Nucleus accumbens (tissue), 56 donors: ENCODE data around the gene MUC20.
"Not testable (repeated sequence)": the region's sequence is repeated elsewhere in the genome, so short reads cannot be mapped to it uniquely, and the experiment has no call there.

ENCODE experiments used
- DNase-seq, 56 donors: peaks; one replicate each; lab custom pipeline; 2025; lab: John Stamatoyannopoulos, UW

The MUC20 gene, protein sequence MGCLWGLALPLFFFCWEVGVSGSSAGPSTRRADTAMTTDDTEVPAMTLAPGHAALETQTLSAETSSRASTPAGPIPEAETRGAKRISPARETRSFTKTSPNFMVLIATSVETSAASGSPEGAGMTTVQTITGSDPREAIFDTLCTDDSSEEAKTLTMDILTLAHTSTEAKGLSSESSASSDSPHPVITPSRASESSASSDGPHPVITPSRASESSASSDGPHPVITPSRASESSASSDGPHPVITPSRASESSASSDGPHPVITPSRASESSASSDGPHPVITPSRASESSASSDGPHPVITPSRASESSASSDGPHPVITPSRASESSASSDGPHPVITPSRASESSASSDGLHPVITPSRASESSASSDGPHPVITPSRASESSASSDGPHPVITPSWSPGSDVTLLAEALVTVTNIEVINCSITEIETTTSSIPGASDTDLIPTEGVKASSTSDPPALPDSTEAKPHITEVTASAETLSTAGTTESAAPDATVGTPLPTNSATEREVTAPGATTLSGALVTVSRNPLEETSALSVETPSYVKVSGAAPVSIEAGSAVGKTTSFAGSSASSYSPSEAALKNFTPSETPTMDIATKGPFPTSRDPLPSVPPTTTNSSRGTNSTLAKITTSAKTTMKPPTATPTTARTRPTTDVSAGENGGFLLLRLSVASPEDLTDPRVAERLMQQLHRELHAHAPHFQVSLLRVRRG

GRCh38 chr3:195720831-195721506 lies at the start of gene MUC20:
TSS of gene MUC20 (plus strand) at chr3:195720978. CDS start at chr3:195721008, 30 bp downstream.
- not testable (repeated sequence) for DNase-seq

- not testable (repeated sequence) for DNase-seq
These were observed 49.5 kb upstream of the MUC20 start for GRCh38 chr3:195671283-195671682.

GRCh38 chr3:195673711-195674110 lies 47.1 kb upstream of the MUC20 start:
- not testable (repeated sequence) for DNase-seq

DNA sequence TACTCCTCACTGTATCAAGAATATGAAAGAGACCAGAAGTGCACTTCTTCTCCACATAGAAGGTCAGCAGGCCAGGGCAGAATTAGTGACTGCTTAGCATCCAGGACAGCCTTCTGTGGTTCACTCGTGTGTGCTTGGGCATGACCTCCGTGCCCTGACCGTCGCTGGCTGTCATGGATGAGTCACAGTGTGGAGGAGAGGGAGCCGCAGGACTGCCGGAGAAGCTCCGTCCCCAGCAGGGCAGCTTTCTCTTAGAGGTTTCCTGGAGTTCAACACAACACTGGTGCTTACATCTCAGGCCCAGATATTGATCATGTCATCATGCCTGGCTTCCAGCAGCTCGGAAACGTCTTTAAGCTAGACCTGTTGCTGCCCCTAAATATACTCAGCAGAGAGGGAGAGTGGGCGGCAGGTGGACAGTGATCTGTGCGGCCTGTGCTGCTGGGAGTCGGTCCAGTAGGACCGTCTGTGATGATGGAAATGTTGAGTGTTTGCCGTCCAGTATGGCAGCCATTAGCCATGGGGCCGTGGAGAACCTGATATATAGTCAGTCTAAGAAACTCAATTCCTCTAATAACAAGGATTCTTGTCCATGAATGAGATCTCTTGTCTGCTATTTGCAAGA lies 42.3 kb upstream of the MUC20 start:
- not testable (repeated sequence) for DNase-seq

- DNase-seq: not testable (repeated sequence)
These were observed 40.1 kb upstream of the MUC20 start for GRCh38 chr3:195680690-195681089.

GRCh38 chr3:195681458-195682103 lies 39.2 kb upstream of the MUC20 start:
- not testable (repeated sequence) for DNase-seq

DNA sequence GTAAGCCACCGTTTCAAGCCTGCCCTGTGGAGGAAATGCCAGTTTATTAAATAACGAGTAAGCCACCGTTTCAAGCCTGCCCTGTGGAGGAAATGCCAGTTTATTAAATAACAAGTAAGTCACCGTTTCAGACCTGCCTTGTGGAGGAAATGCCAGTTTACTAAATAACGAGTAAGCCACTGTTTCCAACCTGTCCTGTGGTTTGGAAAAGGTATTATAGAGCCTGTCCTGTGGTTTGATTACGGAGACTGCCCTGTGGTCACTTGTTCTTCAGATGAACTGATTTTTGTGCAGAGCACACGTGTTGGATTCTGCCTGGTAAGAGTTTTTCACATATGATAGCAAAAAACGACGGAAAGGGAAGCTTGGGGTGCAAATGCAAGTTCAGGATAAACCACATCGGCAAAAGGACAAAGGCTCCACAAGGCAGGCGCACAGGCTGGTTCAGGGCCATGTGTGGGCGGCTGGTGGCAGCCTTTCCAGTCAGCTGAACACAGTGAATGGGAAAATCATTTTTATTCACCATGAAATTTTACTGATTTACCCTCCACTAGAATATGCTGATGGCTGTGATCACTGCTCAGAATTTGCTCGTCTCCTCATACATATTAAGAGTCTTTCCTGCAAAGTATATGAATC lies 38.6 kb upstream of the MUC20 start:
- DNase-seq: not testable (repeated sequence)

DNA sequence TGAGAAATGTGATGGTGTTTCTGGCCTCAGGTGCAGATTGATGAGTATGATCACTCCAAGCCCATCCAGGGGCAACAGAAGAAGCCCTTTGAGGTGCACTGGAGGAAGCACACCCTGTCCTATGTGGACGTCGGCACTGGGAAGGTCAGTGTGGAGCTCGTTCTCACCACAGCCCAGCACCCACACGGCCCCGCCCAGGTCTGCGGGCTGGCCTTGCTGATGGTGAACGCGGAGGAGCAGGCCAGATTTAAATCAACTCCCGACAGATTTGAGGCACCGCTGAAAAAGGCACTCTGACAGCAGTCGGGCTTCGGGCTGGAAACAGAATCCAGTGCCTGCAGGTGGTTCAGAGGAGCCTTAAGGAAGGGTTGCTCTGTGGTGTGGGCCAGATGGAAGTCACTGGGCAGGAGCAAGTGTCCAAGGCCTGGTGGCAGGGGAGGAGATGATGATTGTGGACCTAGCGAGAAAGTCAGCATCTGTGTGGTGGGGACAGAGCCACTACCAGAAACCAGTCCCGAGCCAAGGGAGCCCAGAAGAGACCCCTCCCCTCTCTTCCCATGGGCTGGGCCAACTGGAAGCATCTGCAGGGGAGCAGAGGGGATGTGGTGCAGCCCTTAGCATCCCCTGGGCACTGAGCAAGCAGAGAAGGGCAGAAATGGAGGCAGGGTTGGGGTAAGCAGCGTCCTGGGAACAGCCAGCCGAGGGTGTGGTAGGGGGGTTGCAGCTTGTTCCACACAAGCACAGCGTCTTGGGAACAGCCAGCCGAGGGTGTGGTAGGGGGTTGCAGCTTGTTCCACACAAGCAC lies 36.9 kb upstream of the MUC20 start:
- not testable (repeated sequence) for DNase-seq

DNA sequence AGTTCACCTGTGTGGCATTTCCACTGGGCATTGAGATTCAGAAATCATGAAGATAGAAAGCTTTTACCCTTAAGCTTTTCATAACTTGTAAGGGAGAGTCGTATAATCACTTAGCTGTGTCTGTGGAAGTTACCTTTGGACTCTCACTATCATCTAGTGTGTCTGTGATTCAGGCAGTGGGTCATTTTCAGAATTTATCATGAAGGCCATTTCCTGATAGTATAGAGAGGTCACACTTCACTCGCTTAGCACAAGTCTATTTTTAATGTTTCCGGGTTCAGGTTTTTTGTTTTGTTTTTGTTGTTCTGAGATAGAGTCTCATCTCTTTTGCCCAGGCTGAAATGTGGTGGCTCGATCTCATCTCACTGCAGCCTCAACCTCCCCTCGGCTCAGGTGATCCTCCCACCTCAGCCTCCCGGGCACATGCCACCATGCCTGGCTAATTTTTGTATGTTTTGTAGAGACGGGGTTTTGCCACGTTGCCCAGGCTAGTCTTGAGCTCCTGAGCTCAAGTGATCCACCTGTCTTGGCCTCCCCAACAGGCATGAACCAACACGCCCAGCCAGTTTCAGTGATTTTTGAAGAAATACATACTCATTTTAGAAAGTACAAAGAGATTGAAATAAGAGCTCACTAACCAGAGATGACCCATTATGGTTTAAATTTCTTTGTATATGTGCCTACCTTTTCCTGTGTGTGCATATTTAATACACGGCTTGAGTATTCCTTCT lies 36.1 kb upstream of the MUC20 start:
- DNase-seq: not testable (repeated sequence)

DNA sequence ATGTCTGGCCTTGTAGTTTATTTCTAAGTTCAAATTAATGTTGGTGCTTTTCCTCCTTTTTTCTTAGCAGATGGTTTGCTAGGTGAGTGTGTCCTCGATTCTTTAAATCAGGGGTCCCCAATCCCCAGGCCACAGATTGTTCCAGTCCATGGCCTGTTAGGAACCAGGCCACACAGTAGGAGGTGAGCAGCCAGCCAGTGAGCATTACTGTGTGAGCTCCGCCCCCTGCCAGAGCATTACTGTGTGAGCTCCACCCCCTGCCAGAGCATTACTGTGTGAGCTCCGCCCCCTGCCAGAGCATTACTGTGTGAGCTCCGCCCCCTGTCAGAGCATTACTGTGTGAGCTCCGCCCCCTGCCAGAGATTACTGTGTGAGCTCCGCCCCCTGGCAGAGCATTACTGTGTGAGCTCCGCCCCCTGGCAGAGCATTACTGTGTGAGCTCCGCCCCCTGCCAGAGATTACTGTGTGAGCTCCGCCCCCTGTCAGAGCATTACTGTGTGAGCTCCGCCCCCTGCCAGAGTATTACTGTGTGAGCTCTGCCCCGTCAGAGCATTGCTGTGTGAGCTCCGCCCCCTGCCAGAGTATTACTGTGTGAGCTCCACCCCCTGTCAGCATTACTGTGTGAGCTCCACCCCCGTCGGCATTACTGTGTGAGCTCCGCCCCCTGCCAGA lies 34.1 kb upstream of the MUC20 start:
- not testable (repeated sequence) for DNase-seq

DNA sequence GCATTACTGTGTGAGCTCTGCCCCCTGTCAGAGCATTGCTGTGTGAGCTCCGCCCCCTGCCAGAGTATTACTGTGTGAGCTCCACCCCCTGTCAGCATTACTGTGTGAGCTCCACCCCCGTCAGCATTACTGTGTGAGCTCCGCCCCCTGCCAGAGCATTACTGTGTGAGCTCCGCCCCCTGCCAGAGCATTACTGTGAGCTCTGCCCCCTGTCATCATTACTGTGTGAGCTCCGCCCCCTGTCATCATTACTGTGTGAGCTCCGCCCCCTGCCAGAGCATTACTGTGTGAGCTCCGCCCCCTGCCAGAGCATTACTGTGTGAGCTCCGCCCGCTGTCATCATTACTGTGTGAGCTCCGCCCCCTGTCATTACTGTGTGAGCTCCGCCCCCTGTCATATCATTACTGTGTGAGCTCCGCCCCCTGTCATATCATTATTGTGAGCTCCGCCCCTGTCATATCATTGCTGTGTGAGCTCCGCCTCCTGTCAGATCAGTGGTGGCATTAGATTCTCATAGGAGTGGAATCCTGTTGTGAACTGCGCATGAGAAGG lies 33.5 kb upstream of the MUC20 start:
- not testable (repeated sequence) for DNase-seq

- DNase-seq: not testable (repeated sequence)
These were observed 32.2 kb upstream of the MUC20 start for GRCh38 chr3:195688471-195689183.

DNA sequence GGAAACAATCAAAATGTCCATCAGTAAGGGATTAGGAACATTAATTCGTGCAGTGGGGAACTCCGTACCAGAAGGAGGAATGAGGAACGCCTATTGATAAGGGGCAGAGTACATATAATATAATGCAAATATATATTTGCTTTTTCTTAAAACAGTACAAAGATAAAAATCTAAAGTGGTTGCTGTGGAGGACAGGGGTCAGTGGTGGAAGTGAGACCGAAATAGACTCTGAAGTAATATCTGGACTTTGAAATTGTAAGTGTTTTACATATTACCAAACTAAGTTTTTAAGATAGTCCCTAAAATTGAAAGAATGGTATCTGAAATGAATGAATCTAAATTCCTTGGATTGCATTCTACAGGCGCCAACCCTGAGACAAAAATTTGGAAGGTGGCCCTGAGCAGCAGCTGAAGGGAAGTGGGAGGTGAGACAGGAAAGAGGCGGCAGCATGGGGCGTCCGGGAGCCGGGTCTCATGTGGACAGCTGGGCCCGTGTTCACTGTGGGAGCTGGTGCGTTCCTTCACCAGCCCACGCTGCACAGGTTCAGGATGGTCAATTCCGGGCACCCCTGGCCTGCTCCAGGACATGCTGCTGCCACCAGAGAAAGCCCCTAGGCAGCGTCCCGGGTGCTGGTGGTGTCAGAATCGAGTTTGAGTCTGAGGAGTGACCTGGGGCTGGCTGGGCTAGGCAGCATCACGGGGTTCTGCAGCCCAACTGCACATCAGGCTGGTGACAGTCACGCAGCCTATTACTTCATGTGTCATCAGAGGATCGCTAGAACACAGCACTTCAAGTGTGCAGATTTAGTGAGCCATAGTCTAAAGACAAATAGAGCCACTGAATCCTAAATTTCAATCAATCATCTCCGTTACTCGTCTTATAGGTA lies 31.4 kb upstream of the MUC20 start:
- not testable (repeated sequence) for DNase-seq

DNA sequence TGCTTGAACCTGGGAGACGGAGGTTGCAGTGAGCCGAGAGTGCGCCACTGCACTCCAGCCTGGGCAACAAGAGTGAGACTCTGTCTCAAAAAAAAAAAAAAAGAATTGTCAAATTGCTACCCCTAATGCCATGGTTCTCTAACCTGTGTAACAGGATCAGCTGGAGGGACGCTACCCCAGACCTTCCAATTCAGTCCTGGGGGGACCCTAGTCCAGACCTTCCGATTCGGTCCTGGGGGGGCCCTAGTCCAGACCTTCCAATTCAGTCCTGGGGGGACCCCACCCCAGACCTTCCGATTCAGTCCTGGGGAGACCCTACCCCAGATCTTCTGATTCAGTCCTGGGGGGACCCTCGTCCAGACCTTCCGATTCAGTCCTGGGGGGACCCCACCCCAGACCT lies 29.8 kb upstream of the MUC20 start:
- DNase-seq: no peak

- DNase-seq: not testable (repeated sequence)
These were observed 29.0 kb upstream of the MUC20 start for GRCh38 chr3:195691596-195692353.
